ENCODE data around the gene CAMK2A. TPM values are rescaled to one million over a fixed set of nuclear protein-coding genes. Genes with fewer than 3 reads are reported as not detected.
A peak's percentile ranks its signal among the peaks of the same experiment; 100 is the strongest.

The CAMK2A gene
- polyA plus RNA-seq, 1 of the 3 experiments (the other 2 are of a cell fraction), result 0.10 TPM

DNA sequence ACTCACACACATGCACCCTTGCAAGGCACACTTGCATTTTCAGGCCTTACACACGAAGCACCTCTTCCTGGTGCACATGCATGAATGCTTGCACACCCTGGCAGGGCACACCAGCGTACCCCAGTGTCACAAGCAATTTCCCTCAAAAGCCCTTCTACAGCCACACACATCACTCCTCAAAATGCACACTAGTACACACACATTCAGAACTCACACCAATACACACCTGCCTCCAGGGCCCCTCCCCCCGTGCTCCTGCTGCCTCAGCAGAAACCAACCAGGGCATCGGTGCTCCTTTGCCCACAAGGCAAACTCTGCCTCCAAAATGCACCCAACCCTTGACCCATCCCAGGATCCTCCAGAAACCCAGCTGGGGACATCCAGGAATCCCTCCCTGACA lies 1.2 kb downstream of the CAMK2A start:
- Histone ChIP-seq H3K9me2 (no peaks in the 10 kb centered on the region), H3K27me3 (ENCODE audit: insufficient read depth) (no peaks in the 10 kb centered on the region), H2AFZ (ENCODE audit: low read depth) (no peak overlapping the region), H3K9ac (no peak overlapping the region), H3K36me3 (replicated peaks in 1 of 2; ENCODE audit: control insufficient read depth in 1 of 2, insufficient read depth in 2 of 2, low read length in 1 of 2) (no peaks in the 10 kb centered on the region), H3K27ac (ENCODE audit: low read depth in 2 of 2, low read length in 1 of 2) (no peak overlapping the region), H3F3A (replicated peaks; ENCODE audit: insufficient read depth) (no peaks in the 10 kb centered on the region), H3K4me3 (ENCODE audit: low read depth in 2 of 2, low read length in 1 of 2) (no peak overlapping the region), H3K4me2 (no peak overlapping the region), H3K79me2 (ENCODE audit: insufficient read depth) (no peaks in the 10 kb centered on the region), H3K4me1 (ENCODE audit: control insufficient read depth in 1 of 2, insufficient read depth in 2 of 2, low read depth in 1 of 2, low read length in 1 of 2) (peaks cover 4 to 22% of the 10 kb centered on the region in 2 experiments; a peak in 1 of 4 replicates), H4K20me1 (ENCODE audit: insufficient read depth) (no peaks in the 10 kb centered on the region), H3K9me3 (no peaks in the 10 kb centered on the region)
- 90% methylated on average over 4 of the region's 4 CpGs for WGBS (ENCODE audit: low lambda C conversion rate)
- DNase-seq, result no peak
- TF ChIP-seq, protein P1, sequence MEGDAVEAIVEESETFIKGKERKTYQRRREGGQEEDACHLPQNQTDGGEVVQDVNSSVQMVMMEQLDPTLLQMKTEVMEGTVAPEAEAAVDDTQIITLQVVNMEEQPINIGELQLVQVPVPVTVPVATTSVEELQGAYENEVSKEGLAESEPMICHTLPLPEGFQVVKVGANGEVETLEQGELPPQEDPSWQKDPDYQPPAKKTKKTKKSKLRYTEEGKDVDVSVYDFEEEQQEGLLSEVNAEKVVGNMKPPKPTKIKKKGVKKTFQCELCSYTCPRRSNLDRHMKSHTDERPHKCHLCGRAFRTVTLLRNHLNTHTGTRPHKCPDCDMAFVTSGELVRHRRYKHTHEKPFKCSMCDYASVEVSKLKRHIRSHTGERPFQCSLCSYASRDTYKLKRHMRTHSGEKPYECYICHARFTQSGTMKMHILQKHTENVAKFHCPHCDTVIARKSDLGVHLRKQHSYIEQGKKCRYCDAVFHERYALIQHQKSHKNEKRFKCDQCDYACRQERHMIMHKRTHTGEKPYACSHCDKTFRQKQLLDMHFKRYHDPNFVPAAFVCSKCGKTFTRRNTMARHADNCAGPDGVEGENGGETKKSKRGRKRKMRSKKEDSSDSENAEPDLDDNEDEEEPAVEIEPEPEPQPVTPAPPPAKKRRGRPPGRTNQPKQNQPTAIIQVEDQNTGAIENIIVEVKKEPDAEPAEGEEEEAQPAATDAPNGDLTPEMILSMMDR (IDR thresholded peaks at IDR 0.05), result no peak
- TF ChIP-seq FOSL2 (IDR thresholded peaks at IDR 0.05; ENCODE audit: borderline replicate concordance, low read depth) (no peak), EZH2phosphoT487 (IDR thresholded peaks at IDR 0.05; ENCODE audit: borderline replicate concordance, low read depth) (no peak), SMC3 (IDR thresholded peaks at IDR 0.05; ENCODE audit: low read depth, low read length) (no peak), MEF2A (IDR thresholded peaks at IDR 0.05; ENCODE audit: borderline replicate concordance, low read depth) (no peak)
- ChIA-PET POLR2A (no interaction called here), CTCF (interaction anchor here (0.6 to 0.8 kb wide), 2 partner anchors 70 to 713 kb away, joined by 3 read pairs; no protein-coding TSS in a partner anchor)

DNA sequence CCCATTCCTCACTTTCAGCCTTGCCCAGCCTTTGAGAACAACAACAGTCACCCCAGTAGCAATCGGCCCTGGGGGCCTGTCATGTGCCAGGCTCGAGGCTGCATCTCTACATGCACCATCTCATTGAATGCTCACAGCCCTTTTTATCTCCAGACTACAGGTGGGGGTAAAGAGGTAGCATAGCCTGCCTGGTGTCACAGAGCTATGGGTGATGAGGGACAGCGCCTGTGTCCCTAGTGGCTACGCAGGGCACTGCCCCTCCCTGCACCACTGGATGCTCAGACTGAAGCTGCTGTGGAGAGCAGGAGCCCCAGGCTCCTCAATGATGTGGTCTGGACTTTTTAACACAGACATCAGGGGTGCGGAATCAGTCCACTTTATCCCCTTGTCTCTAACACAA lies 2.8 kb downstream of the CAMK2A start:
- Histone ChIP-seq H3K9ac (no peak overlapping the region), H3K27ac (ENCODE audit: low read depth in 2 of 2, low read length in 1 of 2) (no peak overlapping the region; a peak in 1 of 4 replicates), H3K27me3 (ENCODE audit: insufficient read depth) (no peaks in the 10 kb centered on the region), H3K9me3 (no peaks in the 10 kb centered on the region), H3K4me3 (ENCODE audit: low read depth in 2 of 2, low read length in 1 of 2) (no peak overlapping the region), H3K4me1 (ENCODE audit: control insufficient read depth in 1 of 2, insufficient read depth in 2 of 2, low read depth in 1 of 2, low read length in 1 of 2) (peaks cover 4 to 16% of the 10 kb centered on the region in 2 experiments; a peak in 1 of 4 replicates), H3K4me2 (no peak overlapping the region), H4K20me1 (ENCODE audit: insufficient read depth) (no peaks in the 10 kb centered on the region), H2AFZ (ENCODE audit: low read depth) (no peak overlapping the region), H3K9me2 (no peaks in the 10 kb centered on the region), H3K79me2 (ENCODE audit: insufficient read depth) (no peaks in the 10 kb centered on the region), H3F3A (replicated peaks; ENCODE audit: insufficient read depth) (no peaks in the 10 kb centered on the region), H3K36me3 (replicated peaks in 1 of 2; ENCODE audit: control insufficient read depth in 1 of 2, insufficient read depth in 2 of 2, low read length in 1 of 2) (no peaks in the 10 kb centered on the region)
- DNase-seq, result peak; percentile 90
- 56% methylated on average over 5 of the region's 5 CpGs for WGBS (ENCODE audit: low lambda C conversion rate)
- ChIA-PET CTCF (interaction anchor here (0.7 to 0.9 kb wide), 3 partner anchors 21 to 69 kb away, joined by 3 to 5 read pairs (median 3); no protein-coding TSS in a partner anchor), POLR2A (no interaction called here)
- TF ChIP-seq, protein P2, sequence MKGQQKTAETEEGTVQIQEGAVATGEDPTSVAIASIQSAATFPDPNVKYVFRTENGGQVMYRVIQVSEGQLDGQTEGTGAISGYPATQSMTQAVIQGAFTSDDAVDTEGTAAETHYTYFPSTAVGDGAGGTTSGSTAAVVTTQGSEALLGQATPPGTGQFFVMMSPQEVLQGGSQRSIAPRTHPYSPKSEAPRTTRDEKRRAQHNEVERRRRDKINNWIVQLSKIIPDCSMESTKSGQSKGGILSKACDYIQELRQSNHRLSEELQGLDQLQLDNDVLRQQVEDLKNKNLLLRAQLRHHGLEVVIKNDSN (IDR thresholded peaks at IDR 0.05; ENCODE audit: borderline replicate concordance, low read depth), result no peak
- TF ChIP-seq MXI1 (IDR thresholded peaks at IDR 0.05; ENCODE audit: low read depth, low read length), result peak; percentile 17; the same call in 1 of the 2 replicates
- TF ChIP-seq RFX5 (IDR thresholded peaks at IDR 0.05; ENCODE audit: low read length), result no peak
- no peak for TF ChIP-seq FOXM1 (IDR thresholded peaks at IDR 0.05; ENCODE audit: low read depth)
- peak; percentile 38; the same call in 1 of the 2 replicates for TF ChIP-seq RCOR1 (IDR thresholded peaks at IDR 0.05; ENCODE audit: low read length)
- TF ChIP-seq NFIC (IDR thresholded peaks at IDR 0.05; ENCODE audit: borderline replicate concordance), result no peak
- TF ChIP-seq TCF12 (IDR thresholded peaks at IDR 0.05), result no peak
- TF ChIP-seq NRF1 (IDR thresholded peaks at IDR 0.05; ENCODE audit: low read depth, low read length), result no peak
- no peak for TF ChIP-seq EP300 (IDR thresholded peaks at IDR 0.05; ENCODE audit: borderline replicate concordance in 1 of 2, low read depth in 1 of 2, low read length in 1 of 2)
- no peak for TF ChIP-seq EZH2phosphoT487 (IDR thresholded peaks at IDR 0.05; ENCODE audit: borderline replicate concordance, low read depth)
- TF ChIP-seq, protein P3, sequence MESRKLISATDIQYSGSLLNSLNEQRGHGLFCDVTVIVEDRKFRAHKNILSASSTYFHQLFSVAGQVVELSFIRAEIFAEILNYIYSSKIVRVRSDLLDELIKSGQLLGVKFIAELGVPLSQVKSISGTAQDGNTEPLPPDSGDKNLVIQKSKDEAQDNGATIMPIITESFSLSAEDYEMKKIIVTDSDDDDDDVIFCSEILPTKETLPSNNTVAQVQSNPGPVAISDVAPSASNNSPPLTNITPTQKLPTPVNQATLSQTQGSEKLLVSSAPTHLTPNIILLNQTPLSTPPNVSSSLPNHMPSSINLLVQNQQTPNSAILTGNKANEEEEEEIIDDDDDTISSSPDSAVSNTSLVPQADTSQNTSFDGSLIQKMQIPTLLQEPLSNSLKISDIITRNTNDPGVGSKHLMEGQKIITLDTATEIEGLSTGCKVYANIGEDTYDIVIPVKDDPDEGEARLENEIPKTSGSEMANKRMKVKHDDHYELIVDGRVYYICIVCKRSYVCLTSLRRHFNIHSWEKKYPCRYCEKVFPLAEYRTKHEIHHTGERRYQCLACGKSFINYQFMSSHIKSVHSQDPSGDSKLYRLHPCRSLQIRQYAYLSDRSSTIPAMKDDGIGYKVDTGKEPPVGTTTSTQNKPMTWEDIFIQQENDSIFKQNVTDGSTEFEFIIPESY (IDR thresholded peaks at IDR 0.05; ENCODE audit: borderline replicate concordance, low read depth), result no peak
- TF ChIP-seq RXRA (IDR thresholded peaks at IDR 0.05; ENCODE audit: borderline replicate concordance, low read depth), result no peak
- TF ChIP-seq TEAD4 (IDR thresholded peaks at IDR 0.05; ENCODE audit: borderline replicate concordance, insufficient read depth), result no peak
- TF ChIP-seq, protein P4, sequence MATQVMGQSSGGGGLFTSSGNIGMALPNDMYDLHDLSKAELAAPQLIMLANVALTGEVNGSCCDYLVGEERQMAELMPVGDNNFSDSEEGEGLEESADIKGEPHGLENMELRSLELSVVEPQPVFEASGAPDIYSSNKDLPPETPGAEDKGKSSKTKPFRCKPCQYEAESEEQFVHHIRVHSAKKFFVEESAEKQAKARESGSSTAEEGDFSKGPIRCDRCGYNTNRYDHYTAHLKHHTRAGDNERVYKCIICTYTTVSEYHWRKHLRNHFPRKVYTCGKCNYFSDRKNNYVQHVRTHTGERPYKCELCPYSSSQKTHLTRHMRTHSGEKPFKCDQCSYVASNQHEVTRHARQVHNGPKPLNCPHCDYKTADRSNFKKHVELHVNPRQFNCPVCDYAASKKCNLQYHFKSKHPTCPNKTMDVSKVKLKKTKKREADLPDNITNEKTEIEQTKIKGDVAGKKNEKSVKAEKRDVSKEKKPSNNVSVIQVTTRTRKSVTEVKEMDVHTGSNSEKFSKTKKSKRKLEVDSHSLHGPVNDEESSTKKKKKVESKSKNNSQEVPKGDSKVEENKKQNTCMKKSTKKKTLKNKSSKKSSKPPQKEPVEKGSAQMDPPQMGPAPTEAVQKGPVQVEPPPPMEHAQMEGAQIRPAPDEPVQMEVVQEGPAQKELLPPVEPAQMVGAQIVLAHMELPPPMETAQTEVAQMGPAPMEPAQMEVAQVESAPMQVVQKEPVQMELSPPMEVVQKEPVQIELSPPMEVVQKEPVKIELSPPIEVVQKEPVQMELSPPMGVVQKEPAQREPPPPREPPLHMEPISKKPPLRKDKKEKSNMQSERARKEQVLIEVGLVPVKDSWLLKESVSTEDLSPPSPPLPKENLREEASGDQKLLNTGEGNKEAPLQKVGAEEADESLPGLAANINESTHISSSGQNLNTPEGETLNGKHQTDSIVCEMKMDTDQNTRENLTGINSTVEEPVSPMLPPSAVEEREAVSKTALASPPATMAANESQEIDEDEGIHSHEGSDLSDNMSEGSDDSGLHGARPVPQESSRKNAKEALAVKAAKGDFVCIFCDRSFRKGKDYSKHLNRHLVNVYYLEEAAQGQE (IDR thresholded peaks at IDR 0.05; ENCODE audit: low read depth, low read length), result no peak
- TF ChIP-seq POLR2AphosphoS5 (IDR thresholded peaks at IDR 0.05; ENCODE audit: low read depth, low read length), result no peak
